MCF 10A (cell line): ENCODE results near the gene ICAM4. TPM values are rescaled to one million over a fixed set of nuclear protein-coding genes. Genes with fewer than 3 reads are reported as not detected.
A peak's percentile ranks its signal among the peaks of the same experiment; 100 is the strongest.

Source experiments
- BruUV-seq: library from RNA; stranded (reverse); fragments of 400-500 nt; replicated peaks from 2 replicates; lab custom pipeline; 2021; lab: Mats Ljungman, UMichigan
- CTCF ChIA-PET: fragments of 300-600 bp; sonication (Branson Sonifier 250); formaldehyde crosslinking; extraction: SDS; loops from one replicate; lab custom pipeline; 2021; ENCODE audit warnings: antibody characterized with exemption, inconsistent platforms; lab: Yijun Ruan, JAX
- POLR2A ChIA-PET: fragments of 300-600, 350-650 bp; sonication (Branson Sonifier 250); formaldehyde crosslinking; extraction: SDS; loops from one replicate; lab custom pipeline; 2020; ENCODE audit warnings: antibody characterized with exemption, inconsistent platforms; lab: Yijun Ruan, JAX
- DNase-seq: peaks from one replicate; pipeline ENCODE4 v3.0.0-alpha.2; 2018; ENCODE audit not compliant: unreplicated experiment
- H3K27ac Mint-ChIP-seq: one replicate; pipeline ENCODE4 v1.8.0; 2022; ENCODE audit warnings: mild to moderate bottlenecking, low read depth, mixed read lengths; ENCODE audit not compliant: unreplicated experiment
- H3K27me3 Mint-ChIP-seq: one replicate; pipeline ENCODE4 v1.8.0; 2022; ENCODE audit warnings: mixed read lengths; ENCODE audit not compliant: insufficient read depth, unreplicated experiment
- H3K36me3 Mint-ChIP-seq: one replicate; pipeline ENCODE4 v1.8.0; 2022; ENCODE audit warnings: mild to moderate bottlenecking, moderate library complexity, mixed read lengths; ENCODE audit not compliant: insufficient read depth, unreplicated experiment
- H3K4me1 Mint-ChIP-seq: one replicate; pipeline ENCODE4 v1.8.0; 2022; ENCODE audit warnings: mixed read lengths; ENCODE audit not compliant: insufficient read depth, unreplicated experiment
- H3K4me3 Mint-ChIP-seq: one replicate; pipeline ENCODE4 v1.8.0; 2022; ENCODE audit warnings: mild to moderate bottlenecking, moderate library complexity, mixed read lengths; ENCODE audit not compliant: unreplicated experiment
- H3K9me3 Mint-ChIP-seq: one replicate; pipeline ENCODE4 v1.8.0; 2022; ENCODE audit warnings: mixed read lengths; ENCODE audit not compliant: unreplicated experiment
- CTCF ChIP-seq: fragments of 200-600 bp; IDR thresholded peaks from one replicate; pipeline ENCODE4 v1.8.0; 2022; ENCODE audit warnings: antibody characterized with exemption, mild to moderate bottlenecking; ENCODE audit not compliant: unreplicated experiment
- intact Hi-C: fragments of 100-400 bp; cut with micrococcal nuclease; formaldehyde crosslinking; loops from 2 replicates; pipeline ENCODE4 v1.14.1; 2022
- total RNA-seq: library from RNA; stranded (reverse); gene quantifications from 2 replicates; pipeline ENCODE4 v1.2.3, GENCODE V29; 2022

Gene ICAM4
- total RNA-seq, 1 experiment from 2014 or later = not detected

DNA sequence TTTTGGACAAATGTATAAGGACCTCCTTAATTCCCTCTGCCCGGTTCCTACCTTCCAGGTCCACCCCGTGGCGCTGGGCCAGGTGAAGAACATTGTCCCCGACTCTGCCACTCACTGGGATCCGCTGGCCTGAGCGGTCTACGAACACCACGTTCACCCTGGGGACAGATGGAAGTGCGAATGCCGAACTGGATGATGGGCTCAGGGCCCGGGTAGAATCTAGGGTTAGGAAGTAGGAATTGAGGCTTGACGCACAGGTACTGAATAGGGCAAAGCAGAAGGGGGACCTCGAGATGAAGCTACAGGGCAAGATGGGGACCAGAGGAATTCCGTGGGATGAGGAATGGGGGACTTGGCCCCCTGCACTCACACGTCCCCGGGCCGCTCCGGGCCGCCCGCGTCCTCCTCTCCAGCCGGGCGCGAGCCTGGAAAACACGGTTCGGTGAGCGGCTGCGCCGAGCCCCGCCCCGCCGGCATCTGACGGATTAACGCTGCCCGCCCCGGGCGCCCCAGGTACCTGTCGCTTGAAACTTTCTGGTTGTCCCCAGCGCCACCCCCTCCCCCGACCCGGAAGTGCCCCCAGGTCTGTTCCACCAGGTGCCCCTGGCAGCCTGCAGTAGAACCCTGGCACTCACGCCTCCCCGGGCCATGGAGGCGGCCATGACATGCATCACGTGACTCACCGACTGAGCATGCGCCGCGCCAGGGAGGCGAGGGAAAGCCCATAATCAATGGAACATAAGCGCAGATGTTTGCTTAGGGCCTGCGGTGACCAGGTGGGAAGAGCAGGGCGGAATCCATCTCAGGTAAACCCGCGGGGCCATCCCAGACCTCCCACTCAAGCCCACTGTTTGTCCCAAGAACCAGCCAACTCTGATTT lies 28.8 kb downstream of the ICAM4 start, which contains the start of gene FDX2:
Gene FDX2 (minus strand): TSS at position 681 of the 880 bp plus-strand sequence. CDS start 19 bp downstream, at position 662.
- ChIA-PET POLR2A (interaction anchor here (0.6 to 1.6 kb wide), 6 partner anchors 19 to 87 kb away, joined by 3 to 11 read pairs (median 4); partner anchors contain the start of genes ICAM5 and RAVER1), CTCF (interaction anchor here (0.5 to 1.8 kb wide), 6 partner anchors 17 to 1858 kb away, joined by 3 to 5 read pairs (median 4); no protein-coding TSS in a partner anchor)
- peaks cover 51% of the 10 kb centered on the region for H3K36me3 Mint-ChIP-seq
- peak; percentile 84 for DNase-seq
- no peaks in the 10 kb centered on the region for H3K27me3 Mint-ChIP-seq
- H3K27ac Mint-ChIP-seq = peak within 1 kb of the TSS; percentile 90
- H3K4me3 Mint-ChIP-seq = peak within 1 kb of the TSS; percentile 93
- no peaks in the 10 kb centered on the region for H3K9me3 Mint-ChIP-seq
- TF ChIP-seq CTCF = no peak
- peaks cover 18% of the 10 kb centered on the region for H3K4me1 Mint-ChIP-seq
- intact Hi-C loops = no loop called here
- no TSS peak for BruUV-seq

DNA sequence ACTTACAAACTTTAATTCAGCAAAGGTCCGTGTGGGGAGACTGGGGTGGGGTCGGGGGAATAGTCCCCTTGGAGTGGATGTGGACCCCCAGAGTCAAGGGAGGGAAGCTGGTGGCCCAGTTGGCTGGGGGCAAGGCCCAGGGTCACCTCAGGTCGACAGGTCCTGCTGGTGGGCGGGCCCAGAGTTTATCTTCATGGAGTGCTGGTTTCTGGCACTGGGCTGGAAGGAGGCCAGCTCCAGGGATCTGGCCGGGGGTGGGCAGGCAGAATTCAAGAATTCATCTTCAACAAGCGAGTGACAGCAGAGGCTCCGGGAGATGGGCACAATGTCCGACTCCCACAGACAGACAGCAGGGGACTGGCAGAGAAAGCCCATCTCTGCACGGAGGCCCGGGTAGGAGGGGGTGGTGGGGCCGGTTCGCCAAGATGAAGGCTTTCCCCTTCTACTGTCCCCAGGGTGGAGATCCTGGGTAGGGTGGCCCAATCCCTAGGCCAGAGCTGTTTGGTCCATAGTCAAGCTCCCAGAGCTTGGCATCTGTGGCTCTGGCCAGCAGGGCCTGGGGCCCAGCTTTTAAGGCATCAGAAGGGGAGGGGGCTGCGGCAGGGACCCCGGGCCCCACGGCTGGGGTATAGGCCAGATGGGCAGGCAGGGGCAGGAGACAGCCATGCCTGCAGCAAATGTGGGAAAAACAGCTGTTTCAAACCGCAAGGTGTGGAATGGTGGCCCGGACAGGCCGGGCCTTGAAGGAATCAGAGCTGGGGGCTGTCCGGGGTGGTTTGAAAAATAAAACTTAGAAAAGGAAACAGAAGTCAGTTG lies 29.7 kb downstream of the ICAM4 start:
- DNase-seq = no peak
- intact Hi-C loops = no loop called here
- Mint-ChIP-seq H3K4me1 (peaks cover 18% of the 10 kb centered on the region), H3K27ac (peak overlapping the region; percentile 90), H3K9me3 (no peaks in the 10 kb centered on the region), H3K4me3 (peak overlapping the region; percentile 93), H3K36me3 (peaks cover 54% of the 10 kb centered on the region), H3K27me3 (no peaks in the 10 kb centered on the region)
- TF ChIP-seq CTCF = no peak
- BruUV-seq = TSS peak; percentile 13
- ChIA-PET CTCF (interaction anchor here (0.6 to 1.2 kb wide), 5 partner anchors 14 to 72 kb away, joined by 3 to 4 read pairs (median 3); no protein-coding TSS in a partner anchor), POLR2A (interaction anchor here (0.5 to 0.9 kb wide), 2 partner anchors 18 to 37 kb away, joined by 3 to 5 read pairs; no protein-coding TSS in a partner anchor)

DNA sequence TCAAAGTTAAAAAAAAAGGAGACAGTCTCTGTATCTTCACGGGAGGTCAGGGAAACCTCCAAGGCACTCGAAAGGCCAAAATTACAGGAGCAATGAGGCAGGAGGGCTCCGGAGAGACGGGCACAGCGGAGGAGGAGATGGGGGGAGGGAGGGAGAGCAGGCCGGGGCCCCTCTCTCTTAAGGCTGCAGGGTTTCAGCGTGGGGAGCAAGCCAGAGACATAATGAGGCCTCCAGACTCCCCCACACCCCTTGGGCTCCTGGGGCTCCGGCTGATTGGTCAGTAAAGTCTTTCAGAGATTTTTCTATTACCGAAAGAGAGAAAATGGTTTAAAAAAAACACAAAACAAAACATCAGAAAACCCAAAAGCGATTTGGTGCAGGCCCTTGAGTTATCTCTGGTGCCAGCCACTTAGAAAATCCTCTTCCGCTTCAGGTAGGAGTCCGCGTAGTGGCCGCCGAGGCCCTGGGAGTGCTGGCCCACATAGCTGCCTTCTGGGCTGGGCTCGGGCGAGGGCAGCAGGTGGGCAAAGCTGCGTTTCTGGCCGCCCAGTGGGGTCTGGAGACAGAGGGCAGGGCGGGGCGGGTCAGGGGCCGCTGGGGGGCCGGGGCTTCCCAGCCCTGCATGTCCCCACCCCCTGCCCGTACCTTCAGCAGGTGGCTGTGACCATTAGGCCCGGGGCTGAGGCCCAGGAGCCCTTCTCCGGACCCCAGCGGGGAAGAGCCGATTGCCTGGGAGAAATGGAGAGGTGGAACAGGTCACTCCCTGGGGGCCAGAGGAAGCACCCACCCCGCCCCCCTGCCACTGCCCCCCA lies 30.5 kb downstream of the ICAM4 start:
- POLR2A ChIA-PET = interaction anchor here (0.9 kb wide), 1 partner anchor 17 kb away, joined by 5 read pairs; no protein-coding TSS in a partner anchor
- CTCF ChIA-PET = interaction anchor here (1.1 to 1.2 kb wide), 2 partner anchors 70 to 71 kb away, joined by 3 to 4 read pairs; no protein-coding TSS in a partner anchor
- intact Hi-C loops = no loop called here

More for the DNA sequence above, 30.5 kb downstream of the ICAM4 start:
- H3K4me1 Mint-ChIP-seq = peaks cover 18% of the 10 kb centered on the region
- H3K27ac Mint-ChIP-seq = peak overlapping the region; percentile 90
- no TSS peak for BruUV-seq
- H3K9me3 Mint-ChIP-seq = no peaks in the 10 kb centered on the region
- no peak overlapping the region for H3K4me3 Mint-ChIP-seq
- H3K36me3 Mint-ChIP-seq = peaks cover 62% of the 10 kb centered on the region
- TF ChIP-seq CTCF = no peak
- no peaks in the 10 kb centered on the region for H3K27me3 Mint-ChIP-seq
- DNase-seq = no peak
